K562 (cell line): ENCODE results near the gene CENPQ. TPM values are rescaled to one million over a fixed set of nuclear protein-coding genes. Genes with fewer than 3 reads are reported as not detected.
A peak's percentile ranks its signal among the peaks of the same experiment; 100 is the strongest.

Experiments used
- ATAC-seq: fragments of 200-7000 bp; cut with Tn5 transposase; 3 replicates; pipeline ENCODE4 v1.9.1; 2020; ENCODE audit warnings: moderate library complexity
- BruUV-seq: library from RNA; stranded (reverse); fragments of 400-500 nt; replicated peaks from 2 replicates; lab custom pipeline; 2021; lab: Mats Ljungman, UMichigan
- CTCF ChIA-PET: fragments of 300-600 bp; formaldehyde crosslinking; extraction: SDS; loops from one replicate; lab custom pipeline; 2021; ENCODE audit warnings: low intra/inter-chr PET ratio; lab: Yijun Ruan, JAX
- POLR2A ChIA-PET: fragments of 300-600, 350-650 bp; sonication (Branson Sonifier 250); formaldehyde crosslinking; extraction: SDS; loops from one replicate; lab custom pipeline; 2021; ENCODE audit warnings: antibody characterized with exemption, inconsistent platforms; lab: Yijun Ruan, JAX
- DNase-seq, 4 experiments: peaks; one replicate each; pipeline versions ENCODE4 v3.0.0 to v3.0.0-alpha.2; 2011 to 2018; ENCODE audit warnings: low spot score in 3 of 4, mixed read lengths in 3 of 4; ENCODE audit errors: extremely low read depth in 1 of 4
- FAIRE-seq: peaks from 2 replicates; lab custom pipeline; 2011; peaks lifted over from hg19 to GRCh38; lab: Jason Lieb, UNC
- H2AFZ ChIP-seq: 2 replicates; pipeline ENCODE4 v1.6.0; 2011; ENCODE audit warnings: low read depth, low read length, control low read depth, inconsistent platforms
- H3K27ac ChIP-seq: fragments of 200-600 bp; 3 replicates; pipeline ENCODE4 v1.8.0; 2011; ENCODE audit warnings: low read depth, mild to moderate bottlenecking, control low read depth, inconsistent platforms, low read length, moderate library complexity, mixed read lengths; ENCODE audit errors: extremely low read depth
- H3K27me3 ChIP-seq, 2 experiments: fragments of 300-600 bp in 1 of 2; 2 replicates in 1 of 2; 3 replicates in 1 of 2; pipeline versions ENCODE4 v1.6.0 to v1.8.0; 2011; ENCODE audit warnings: inconsistent platforms in 2 of 2, low read length in 2 of 2, mild to moderate bottlenecking in 1 of 2, mixed read lengths in 1 of 2, moderate library complexity in 1 of 2; ENCODE audit not compliant: control insufficient read depth in 2 of 2, insufficient read depth in 2 of 2
- H3K36me3 ChIP-seq: fragments of 300-600 bp; 3 replicates; pipeline ENCODE4 v1.8.0; 2011; ENCODE audit warnings: mild to moderate bottlenecking, low read length, inconsistent platforms; ENCODE audit not compliant: control insufficient read depth, insufficient read depth
- H3K4me1 ChIP-seq, 2 experiments: fragments of 200-600 bp in 1 of 2; replicated peaks in 1 of 2; 2 replicates in 1 of 2; 3 replicates in 1 of 2; pipeline versions ENCODE4 v1.5.1 to v1.8.0; 2011; ENCODE audit warnings: inconsistent platforms in 2 of 2, low read length in 2 of 2, mild to moderate bottlenecking in 1 of 2, mixed read lengths in 1 of 2, moderate library complexity in 1 of 2; ENCODE audit not compliant: control insufficient read depth in 2 of 2, insufficient read depth in 2 of 2
- H3K4me2 ChIP-seq: 2 replicates; pipeline ENCODE4 v1.6.1; 2011; ENCODE audit warnings: low read length, control low read depth, inconsistent platforms, mixed read lengths; ENCODE audit not compliant: insufficient read depth
- H3K4me3 ChIP-seq: fragments of 200-600 bp; sonication (generic), shearing (Covaris generic); 2 replicates; pipeline ENCODE4 v1.5.1; 2016; ENCODE audit warnings: control low read depth, inconsistent platforms
- H3K79me2 ChIP-seq: fragments of 200-600 bp; 3 replicates; pipeline ENCODE4 v1.8.0; 2011; ENCODE audit warnings: low read length, inconsistent platforms; ENCODE audit not compliant: control insufficient read depth, insufficient read depth
- H3K9ac ChIP-seq, 2 experiments: 2 replicates each; pipeline versions ENCODE4 v1.6.0 to v1.6.1; 2011; ENCODE audit warnings: low read depth in 2 of 2, low read length in 2 of 2, control low read depth in 1 of 2, inconsistent platforms in 1 of 2, mild to moderate bottlenecking in 1 of 2, mixed read lengths in 1 of 2; ENCODE audit not compliant: insufficient read depth in 1 of 2
- H3K9me1 ChIP-seq: one replicate; pipeline ENCODE4 v1.6.0; 2011; ENCODE audit warnings: inconsistent platforms, mild to moderate bottlenecking, low read length, moderate library complexity; ENCODE audit not compliant: control insufficient read depth, insufficient read depth
- H3K9me3 ChIP-seq: replicated peaks from 2 replicates; pipeline ENCODE4 v1.5.1; 2011; ENCODE audit warnings: low read depth, low read length, inconsistent platforms; ENCODE audit not compliant: control insufficient read depth, insufficient read depth
- H4K20me1 ChIP-seq: replicated peaks from 2 replicates; pipeline ENCODE4 v1.6.1; 2011; ENCODE audit warnings: low read length, inconsistent platforms, mixed read lengths; ENCODE audit not compliant: control insufficient read depth, insufficient read depth
- ATF3 ChIP-seq, 2 experiments: fragments of 450-650 bp in 1 of 2; sonication (generic) in 1 of 2; formaldehyde crosslinking in 1 of 2; IDR thresholded peaks in 1 of 2; conservative IDR thresholded peaks in 1 of 2; 2 replicates each; pipeline versions ENCODE4 v1.6.1 to v1.8.1; 2016 to 2023; ENCODE audit warnings: mild to moderate bottlenecking in 2 of 2, moderate library complexity in 2 of 2, inconsistent platforms in 1 of 2, missing genetic modification reagents in 1 of 2
- FOSL1 ChIP-seq: fragments of 200-800 bp; sonication (Bioruptor generic); conservative IDR thresholded peaks from 2 replicates; pipeline ENCODE4 v1.6.1; 2016; ENCODE audit warnings: missing genetic modification characterization, missing compliant biosample characterization
- RBM15 ChIP-seq: fragments of 200-400 bp; formaldehyde crosslinking; IDR thresholded peaks from 2 replicates; pipeline ENCODE4 v1.6.1; 2018; ENCODE audit warnings: mild to moderate bottlenecking, low read length, moderate library complexity; ENCODE audit not compliant: insufficient read depth
- WGBS: fragments of 100-300 bp; shearing (Covaris generic); methylation state at CpG from one replicate; pipeline ENCODE4 v1.1.6; 2016; ENCODE audit warnings: low coverage, mixed read lengths; ENCODE audit not compliant: insufficient coverage; ENCODE audit errors: missing lambda C conversion rate; 5-methylcytosine and 5-hydroxymethylcytosine counted together
- in situ Hi-C: fragments of 300-500 bp; cut with MboI; formaldehyde crosslinking; loops from 4 replicates; pipeline ENCODE4 v1.15.0; 2018; ENCODE audit warnings: inconsistent platforms, mixed read lengths
- intact Hi-C: fragments of 100-400 bp; cut with micrococcal nuclease; formaldehyde crosslinking; loops from 2 replicates; pipeline ENCODE4 v1.14.2; 2022
- polyA plus RNA-seq, 8 experiments: library from polyadenylated mRNA; depleted of rRNA in 4 of 8; stranded (reverse) in 5 of 8; unstranded in 3 of 8; fragments of >200 nt; fragmentation: Nextera tagmentation in 2 of 8; fragmentation: Illumina TruSeq in 1 of 8; extraction: Ambion mirVana in 2 of 8; extraction: Trizol in 1 of 8; gene quantifications; 2 replicates each; pipeline versions ENCODE4 v1.2.1 to v1.2.3, GENCODE V29; 2011 to 2014; ENCODE audit warnings: inconsistent platforms in 1 of 8, missing spikeins in 1 of 8
- total RNA-seq, 7 experiments: library from RNA; depleted of rRNA in 6 of 7; stranded (reverse); fragments of >200 nt in 6 of 7; fragmentation: Illumina TruSeq in 2 of 7; extraction: Trizol in 2 of 7; gene quantifications; 2 replicates each; pipeline versions ENCODE4 v1.2.1 to v1.2.3, GENCODE V29; 2011 to 2021; ENCODE audit warnings: low replicate concordance in 1 of 7

CENPQ gene
- total and polyA plus RNA-seq, 9 of the 15 experiments (the other 6 are each of a cell fraction or from before 2014, with no cell fraction given), result 12.7 to 48.3 (median 26.4) TPM

GRCh38 chr6:49528571-49528970 is 65.4 kb downstream of the CENPQ start:
- no peaks in the 10 kb centered on the region for H3K27me3 ChIP-seq
- CTCF ChIA-PET, result no interaction called here
- TF ChIP-seq FOSL1 (peak; percentile 68), RBM15 (no peak), ATF3 (IDR thresholded peaks at IDR 0.05) (0 out of 2 replicates have a peak, but pooled peaks have one; percentile 35), ATF3 (CRISPR knock-in tag; conservative IDR thresholded peaks at IDR 0.05) (no peak)
- TF ChIP-seq, all 486 proteins: peak for 2
- FAIRE-seq, result no peak
- Histone ChIP-seq H2AFZ (no peak overlapping the region), H3K27ac (no peak overlapping the region), H3K4me1 (no peaks in the 10 kb centered on the region; a peak in 1 of 5 replicates), H3K4me3 (no peak overlapping the region), H3K9me3 (no peaks in the 10 kb centered on the region), H4K20me1 (no peaks in the 10 kb centered on the region), H3K9me1 (no peaks in the 10 kb centered on the region), H3K9ac (no peak overlapping the region), H3K36me3 (no peaks in the 10 kb centered on the region), H3K79me2 (no peaks in the 10 kb centered on the region), H3K4me2 (no peak overlapping the region)
- in situ Hi-C loops, result no loop called here
- no peak for ATAC-seq
- BruUV-seq, result no TSS peak
- DNase-seq, result no peak
- 37% methylated on average over 3 of the region's 3 CpGs for WGBS
- intact Hi-C loops, result no loop called here
- POLR2A ChIA-PET, result no interaction called here
